GM19099 (cell line): ENCODE data around the gene BLTP3B.

Source experiments
- POLR2A ChIP-seq: IDR thresholded peaks from 3 replicates; pipeline ENCODE4 v1.6.1; 2011; ENCODE audit warnings: low read depth; ENCODE audit not compliant: insufficient read length; ENCODE audit errors: extremely low read depth

The BLTP3B gene

DNA sequence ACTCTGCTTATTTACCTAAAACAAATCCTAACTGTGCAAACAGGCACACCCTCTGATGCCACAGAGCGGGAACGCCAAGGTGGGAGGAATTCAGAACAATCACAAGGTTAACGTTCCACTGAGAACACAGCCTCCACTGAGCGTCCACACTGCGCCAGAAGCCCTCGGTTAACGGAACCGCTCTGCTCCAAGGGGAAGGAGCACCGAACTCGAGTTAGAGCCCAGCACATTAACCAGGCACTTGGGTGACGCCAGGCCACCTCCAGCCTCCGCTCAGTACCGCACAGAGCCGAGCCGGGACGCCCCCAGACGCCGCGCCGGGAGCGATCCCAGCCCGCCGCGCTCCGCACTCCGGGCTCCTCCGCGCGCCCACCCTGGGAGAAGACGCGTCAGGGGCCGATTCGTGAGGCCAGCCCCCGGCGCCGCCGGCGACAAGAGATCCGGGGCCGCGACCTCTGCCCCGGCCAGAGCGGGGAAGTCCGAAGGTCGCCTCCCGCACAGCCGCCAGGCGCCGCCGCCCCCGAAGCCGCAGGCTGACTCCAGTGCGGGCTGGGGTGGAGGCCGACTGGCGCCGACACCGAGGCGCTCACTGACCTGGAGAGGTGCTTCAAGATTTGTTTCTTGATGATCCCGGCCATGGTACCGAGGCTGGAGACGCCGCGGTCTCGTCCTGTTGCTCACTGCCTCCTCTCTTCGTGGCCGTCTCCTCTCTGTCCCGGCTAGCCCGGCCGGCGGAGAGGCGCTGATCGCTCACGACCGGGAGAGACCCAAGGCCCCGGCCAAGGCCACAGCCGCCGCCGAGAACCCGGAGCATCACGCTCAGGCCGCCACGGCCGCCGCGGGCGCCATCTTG is 450 bp downstream of the BLTP3B start:
- TF ChIP-seq POLR2A: peak; percentile 97

DNA sequence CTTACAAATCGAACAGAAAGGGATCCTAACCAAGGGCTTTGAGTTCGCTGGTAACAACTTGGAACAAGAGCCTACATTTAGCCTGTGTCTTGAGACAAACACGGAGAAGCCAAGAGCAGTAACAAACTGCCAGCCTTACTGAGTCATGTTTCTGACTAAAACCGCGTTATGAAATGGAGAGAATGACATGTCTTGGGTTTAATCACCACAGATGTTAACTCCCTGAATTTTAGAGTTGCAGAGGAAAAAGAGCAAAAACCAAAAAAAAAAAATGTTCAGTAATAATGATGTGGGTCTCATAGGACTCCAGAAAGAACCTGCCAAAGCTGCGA is 1.0 kb downstream of the BLTP3B start:
- TF ChIP-seq POLR2A: no peak

DNA sequence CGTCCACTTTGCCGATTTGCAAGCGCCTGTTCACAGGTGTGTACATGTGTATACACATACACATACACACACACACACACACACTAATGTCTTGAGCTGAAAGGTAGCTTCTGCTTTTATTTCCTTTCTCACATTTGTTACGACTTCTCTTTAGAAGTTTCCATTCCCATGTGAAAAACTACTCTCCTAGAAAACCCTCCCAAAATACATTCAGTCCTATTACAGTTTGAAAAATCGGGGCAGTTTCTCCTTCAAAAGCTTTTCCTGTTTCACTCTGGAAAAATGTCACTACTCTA is 3.9 kb downstream of the BLTP3B start:
- no peak for TF ChIP-seq POLR2A

DNA sequence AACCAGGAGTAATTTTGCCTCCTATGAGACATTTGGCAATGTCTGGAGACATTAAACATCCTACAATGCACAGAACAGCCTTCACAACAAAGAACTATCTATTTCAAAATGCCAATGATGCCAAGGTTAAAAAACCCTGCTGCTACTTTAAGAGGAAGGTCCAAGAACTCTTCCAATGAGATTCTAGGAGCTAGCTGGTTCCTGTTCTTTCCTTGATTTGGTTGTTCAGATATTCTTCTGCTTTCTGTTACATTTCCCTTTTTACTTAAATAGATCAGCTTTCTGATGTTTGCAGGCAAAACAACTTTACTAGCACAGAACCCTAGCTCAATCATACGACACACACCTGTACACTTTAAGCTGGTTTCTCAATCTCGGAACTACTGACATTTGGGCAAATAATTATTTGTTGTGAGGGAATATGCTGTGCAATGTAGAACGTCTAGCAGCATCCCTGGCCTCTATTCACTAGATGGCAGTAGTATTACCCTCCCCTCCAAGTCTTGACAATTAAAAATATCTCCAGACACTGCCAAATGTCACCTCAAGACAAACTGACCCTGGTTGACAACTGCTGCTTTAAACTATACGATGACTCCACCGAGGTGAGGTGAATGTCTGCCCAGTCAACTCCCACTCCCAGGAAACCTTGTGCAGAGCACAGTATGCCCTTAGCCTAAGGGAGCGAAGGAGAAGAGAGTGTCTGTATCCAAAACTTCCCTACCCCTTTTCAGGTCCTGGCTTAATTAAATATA is 4.4 kb downstream of the BLTP3B start:
- TF ChIP-seq POLR2A: no peak

DNA sequence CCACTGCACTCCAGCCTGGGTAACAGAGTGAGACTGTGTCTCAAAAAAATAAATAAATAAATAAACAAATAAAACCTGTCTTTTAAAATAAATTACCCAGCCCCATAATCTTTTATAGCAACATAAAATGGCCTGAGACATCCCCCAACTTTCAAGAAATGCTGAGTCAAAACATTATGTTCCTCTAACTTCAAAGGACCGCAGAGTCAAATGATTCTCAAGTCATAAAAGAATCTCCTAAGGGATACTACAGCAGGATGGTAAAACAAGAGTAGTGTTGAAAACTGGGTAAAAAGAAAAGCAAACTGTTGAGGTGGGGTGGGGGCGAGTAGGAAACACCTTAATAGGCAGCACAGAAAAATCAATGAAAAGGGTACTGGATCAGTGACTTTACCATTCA is 9.5 kb downstream of the BLTP3B start:
- no peak for TF ChIP-seq POLR2A

DNA sequence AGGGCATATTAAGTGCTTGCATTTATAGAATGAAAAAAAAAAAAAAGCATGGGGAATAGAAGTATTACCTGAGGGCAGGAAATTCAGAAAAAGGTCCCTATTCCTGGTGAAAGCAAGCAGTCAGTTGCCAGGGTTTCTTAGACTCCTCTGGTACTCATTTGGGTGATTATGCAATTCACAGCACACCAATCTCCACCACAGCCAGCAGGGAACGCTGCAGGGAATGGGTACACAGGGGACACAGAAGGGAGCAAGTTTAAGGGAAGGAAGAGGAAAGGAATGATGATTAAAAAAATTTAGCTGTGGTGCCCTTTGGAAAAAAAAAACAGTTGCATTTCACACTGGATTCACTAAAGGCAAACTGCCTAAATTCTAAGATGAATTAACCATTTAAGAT is 14.2 kb downstream of the BLTP3B start:
- no peak for TF ChIP-seq POLR2A

DNA sequence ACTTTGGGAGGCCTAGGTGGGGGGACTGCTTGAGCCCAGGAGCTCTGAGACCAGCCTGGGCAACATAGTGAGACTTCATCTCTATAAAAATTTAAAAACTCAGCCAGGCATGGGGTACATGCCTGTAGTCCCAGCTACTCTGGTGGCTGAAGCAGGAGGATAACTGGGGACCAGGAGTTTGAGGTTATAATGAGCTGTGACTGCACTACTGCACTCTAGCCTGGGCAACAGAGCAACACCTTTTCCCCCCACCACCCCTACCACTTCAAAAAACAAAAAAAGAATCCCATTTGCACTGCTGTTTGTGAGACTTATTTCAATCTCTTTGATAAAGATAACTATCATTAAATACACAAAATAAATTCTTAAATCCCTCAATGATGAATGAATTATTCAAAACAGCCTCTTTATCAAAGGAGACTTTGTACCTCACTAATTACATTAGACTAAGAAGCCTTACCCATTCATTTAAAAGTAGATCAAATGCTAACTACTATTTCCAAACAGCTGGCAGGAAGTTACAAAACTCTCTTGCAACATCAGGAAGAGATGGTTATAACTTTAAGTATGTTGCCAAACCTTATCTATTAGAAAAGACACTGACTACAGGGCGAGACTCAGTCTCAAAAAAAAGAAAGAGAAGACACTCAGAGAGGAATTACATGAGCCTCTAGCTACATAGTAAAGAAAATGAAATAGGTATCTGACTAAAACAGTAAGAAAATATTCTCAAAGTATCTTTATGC is 14.7 kb downstream of the BLTP3B start:
- TF ChIP-seq POLR2A: no peak

DNA sequence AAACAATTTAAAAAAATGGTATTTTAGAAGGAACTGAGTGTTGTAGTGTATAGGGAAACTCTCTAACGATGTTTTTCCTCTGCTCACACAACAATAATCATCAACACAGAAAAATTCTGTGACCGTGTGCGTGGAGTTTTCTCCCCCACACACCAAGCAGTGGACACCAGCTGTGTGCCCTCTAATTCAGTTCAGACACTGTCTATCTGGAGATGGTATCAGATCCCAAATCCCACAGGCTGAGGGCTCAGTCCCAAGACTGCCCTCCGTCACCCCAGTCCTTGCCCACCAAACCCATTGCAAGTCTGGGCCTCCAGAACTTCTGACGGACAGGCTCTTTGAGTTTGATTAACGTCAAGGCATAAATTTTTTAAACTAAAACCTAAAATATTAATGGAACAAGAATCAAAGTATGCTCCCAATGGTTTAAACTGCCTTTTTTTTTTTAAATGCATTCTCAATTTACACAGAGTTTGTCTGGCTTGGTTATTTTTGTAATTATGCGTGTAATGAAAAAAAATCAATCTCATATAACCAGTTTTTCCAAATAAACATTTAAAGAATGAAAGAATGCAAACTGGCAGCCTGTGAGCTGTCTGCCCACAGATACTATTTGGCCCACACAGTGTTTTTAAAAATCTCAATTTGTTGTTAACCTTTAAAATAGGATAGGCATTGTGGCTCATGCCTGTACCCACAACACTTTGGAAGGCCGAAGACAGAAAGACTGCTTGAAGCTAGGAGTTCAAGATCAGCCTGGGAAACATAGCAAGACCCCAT is 19.2 kb downstream of the BLTP3B start:
- no peak for TF ChIP-seq POLR2A

DNA sequence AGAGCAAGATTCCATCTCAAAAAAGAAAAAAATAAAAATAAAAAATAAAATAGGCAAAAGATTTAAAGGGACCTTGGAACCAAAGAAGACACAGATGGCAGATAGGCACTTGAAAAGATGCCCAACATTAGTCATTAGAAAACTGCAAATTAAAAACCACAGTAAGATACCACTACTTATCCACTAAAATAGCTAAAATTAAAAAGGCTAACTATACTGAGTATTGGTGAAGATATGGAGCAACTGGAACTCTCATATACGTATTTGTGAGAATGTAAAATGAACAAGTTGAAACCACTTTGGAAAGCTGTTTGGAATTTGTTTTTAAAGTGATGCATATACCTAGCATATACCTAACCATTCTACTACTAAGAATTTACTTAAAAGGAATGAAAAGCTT is 22.3 kb downstream of the BLTP3B start:
- no peak for TF ChIP-seq POLR2A

DNA sequence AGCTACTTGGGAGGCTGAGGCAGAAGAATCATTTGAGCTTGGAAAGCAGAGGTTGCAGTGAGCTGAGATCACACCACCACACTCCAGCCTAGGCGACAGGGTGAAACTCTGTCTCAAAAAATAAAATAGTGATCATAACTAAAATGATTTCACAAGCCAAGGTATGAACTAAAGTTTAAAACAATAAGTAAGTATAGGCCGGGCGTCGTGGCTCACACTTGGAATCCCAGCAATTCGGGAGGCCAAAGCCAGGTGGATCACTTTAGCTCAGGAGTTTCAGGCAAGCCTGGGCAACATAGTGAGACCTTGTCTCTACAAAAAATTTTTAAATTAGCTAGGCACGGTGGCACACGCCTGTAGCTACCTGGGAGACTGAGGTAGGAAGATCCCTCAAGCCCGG is 27.4 kb downstream of the BLTP3B start:
- no peak for TF ChIP-seq POLR2A

DNA sequence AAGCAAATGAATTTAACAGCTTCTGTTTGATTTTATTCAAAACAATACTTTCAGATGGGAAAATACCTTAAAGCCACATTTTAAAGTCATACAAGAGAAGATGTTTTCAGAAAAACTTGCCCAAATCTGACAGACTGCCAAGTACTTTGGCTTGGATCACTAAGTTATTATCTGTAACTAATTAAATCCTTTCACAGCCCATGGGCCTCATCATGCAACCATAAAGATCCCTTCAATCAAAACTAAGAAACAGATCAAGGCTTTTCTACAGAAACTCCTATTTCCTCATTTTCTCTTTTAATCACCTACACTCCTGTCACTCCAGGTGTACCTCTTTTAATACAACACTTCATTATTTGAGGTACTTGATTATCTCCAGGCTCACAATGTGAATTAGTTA is 28.1 kb downstream of the BLTP3B start:
- TF ChIP-seq POLR2A: no peak

DNA sequence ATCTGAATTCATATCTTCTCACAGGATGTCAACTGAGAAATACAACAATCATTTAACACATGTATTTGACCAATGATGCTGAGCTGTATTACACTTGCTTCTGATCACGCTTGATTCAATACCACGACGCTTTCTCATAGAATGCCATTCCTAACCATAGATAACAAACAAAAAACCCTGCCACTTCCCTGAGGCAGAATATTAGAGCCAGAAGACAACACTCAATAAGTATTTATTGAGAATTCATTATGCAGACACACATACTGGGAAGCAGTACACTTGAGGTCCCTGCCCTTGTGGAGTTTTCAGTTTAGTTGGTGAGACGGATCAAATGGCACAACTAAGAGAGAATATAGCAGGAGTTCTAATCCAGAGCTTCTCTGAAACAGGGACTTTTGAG is 32.4 kb downstream of the BLTP3B start:
- no peak for TF ChIP-seq POLR2A

DNA sequence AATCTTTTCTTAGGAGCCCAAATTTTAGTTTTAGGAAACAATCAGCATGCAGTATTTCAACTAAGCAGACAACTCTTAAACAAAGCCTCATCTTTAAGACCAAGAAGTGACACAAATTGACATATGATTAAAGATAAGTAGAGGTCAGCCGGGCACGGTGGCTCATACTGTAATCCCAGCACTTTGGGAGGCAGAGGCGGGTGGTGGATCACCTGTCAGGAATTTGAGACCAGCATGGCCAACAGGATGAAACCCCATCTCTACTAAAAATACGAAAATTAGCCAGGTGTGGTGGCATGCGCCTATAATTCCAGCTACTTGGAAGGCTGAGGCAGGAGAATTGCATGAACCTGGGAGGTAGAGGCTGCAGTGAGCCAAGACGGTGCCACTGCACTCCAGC is 35.8 kb downstream of the BLTP3B start:
- no peak for TF ChIP-seq POLR2A

DNA sequence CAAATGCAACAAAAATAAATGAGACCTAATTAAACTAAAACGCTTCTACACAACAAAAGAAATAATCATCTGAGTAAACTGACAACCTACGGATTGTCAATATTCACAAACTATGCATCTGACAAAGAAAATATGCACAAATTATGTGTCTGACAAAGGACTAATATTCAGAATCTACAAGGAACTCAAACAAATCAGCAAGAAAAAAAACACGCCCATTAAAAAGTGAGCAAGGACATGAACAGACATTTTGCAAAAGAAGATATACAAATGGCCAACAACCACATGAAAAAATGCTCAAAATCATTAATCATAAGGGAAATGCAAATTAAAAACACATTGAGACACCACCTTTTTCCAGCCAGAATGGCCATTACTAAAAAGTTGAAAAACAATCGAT is 37.0 kb downstream of the BLTP3B start:
- no peak for TF ChIP-seq POLR2A

DNA sequence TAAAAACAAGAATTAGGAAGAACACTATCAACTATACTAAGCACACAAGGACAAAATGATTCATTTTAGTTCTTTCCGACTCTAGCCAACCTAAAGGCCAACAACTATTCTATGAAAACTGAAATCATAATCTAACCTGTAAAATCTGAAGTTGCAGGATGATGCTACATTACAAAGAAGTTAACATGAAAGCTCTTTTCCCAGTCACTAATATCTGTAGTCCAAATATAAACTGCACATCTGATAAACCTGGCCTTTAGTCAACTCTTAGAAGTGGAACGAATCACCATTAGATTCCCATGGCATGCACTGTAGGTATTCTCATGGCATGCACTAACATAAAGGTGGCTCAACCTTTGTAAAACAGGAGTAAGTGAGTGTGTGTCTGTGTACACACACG is 41.7 kb downstream of the BLTP3B start:
- TF ChIP-seq POLR2A: no peak
